GM12865 (cell line): ENCODE results near the gene MRPL3.

Experiments used
- DNase-seq: peaks from one replicate; pipeline ENCODE4 v3.0.0; 2010; ENCODE audit warnings: low read depth
- H3K4me3 ChIP-seq: 2 replicates; pipeline ENCODE4 v1.5.1; 2011; ENCODE audit warnings: mild to moderate bottlenecking, low read depth, low read length, control low read depth
- TF ChIP-seq, protein P1 (sequence below): IDR thresholded peaks from 2 replicates; pipeline ENCODE4 v1.5.1; 2011; ENCODE audit warnings: low read length, control low read depth, low read depth, inconsistent platforms; ENCODE audit not compliant: insufficient read depth; ENCODE audit errors: missing control alignments

Gene MRPL3

DNA sequence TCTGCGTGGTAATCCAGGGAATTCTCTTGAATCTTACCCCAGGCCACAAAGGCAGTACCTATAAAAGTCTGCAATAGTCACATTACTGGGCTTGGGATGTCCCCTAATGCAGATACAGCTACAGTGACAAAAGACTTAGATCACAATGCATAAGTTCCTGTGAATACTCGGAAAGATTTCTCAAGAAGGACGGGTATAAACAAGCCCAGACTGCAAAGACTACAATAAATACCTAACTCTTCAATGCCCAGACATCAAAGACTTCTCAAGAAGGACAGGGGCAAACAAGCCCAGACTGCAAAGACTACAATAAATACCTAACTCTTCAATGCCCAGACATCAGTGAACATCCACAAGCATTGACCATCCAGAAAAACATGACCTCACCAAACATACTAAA, 70.3 kb downstream of the MRPL3 start:
- no peak overlapping the region for H3K4me3 ChIP-seq
- TF ChIP-seq, protein P1, sequence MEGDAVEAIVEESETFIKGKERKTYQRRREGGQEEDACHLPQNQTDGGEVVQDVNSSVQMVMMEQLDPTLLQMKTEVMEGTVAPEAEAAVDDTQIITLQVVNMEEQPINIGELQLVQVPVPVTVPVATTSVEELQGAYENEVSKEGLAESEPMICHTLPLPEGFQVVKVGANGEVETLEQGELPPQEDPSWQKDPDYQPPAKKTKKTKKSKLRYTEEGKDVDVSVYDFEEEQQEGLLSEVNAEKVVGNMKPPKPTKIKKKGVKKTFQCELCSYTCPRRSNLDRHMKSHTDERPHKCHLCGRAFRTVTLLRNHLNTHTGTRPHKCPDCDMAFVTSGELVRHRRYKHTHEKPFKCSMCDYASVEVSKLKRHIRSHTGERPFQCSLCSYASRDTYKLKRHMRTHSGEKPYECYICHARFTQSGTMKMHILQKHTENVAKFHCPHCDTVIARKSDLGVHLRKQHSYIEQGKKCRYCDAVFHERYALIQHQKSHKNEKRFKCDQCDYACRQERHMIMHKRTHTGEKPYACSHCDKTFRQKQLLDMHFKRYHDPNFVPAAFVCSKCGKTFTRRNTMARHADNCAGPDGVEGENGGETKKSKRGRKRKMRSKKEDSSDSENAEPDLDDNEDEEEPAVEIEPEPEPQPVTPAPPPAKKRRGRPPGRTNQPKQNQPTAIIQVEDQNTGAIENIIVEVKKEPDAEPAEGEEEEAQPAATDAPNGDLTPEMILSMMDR, result no peak
- no peak for DNase-seq

DNA sequence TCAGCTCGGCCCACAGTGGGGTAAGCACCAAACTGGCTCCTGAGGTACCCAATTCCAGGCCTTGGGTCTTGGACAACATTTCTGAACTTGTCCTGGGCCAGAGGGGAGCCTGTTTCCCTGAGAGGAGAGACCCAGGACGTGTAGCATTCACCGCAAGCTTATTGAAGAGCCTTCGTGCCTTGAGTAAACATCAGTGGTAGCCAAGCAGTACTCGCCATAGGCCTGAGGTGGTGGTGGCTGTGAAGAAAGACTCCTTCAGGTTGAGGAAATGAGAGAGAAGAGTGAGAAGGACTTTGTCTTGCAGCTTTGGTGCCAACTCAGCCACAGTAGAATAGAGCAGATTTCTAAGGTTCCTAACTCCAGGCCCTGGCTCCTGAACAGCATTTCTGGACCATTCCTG, 71.0 kb downstream of the MRPL3 start:
- DNase-seq, result no peak
- H3K4me3 ChIP-seq, result no peak overlapping the region
- TF ChIP-seq, protein P1, result no peak

DNA sequence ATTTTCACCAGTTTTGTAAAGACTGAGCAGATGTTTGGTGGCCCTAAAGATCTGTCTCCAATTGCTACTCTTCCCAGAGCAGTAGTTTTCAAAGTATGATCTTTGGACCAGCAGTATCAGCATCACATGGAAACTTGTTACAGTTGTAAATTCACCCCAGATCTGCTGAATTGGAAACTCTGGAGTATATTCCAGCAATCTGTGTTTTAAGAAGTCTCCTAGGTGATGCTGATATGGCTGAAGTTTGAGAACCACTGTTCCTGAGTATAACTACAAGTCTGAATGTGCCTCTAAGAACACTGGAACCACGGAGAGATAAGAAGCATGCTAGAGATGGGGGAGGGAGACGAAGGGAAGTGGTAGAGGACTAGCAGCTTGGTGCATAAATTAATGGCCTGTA, 75.5 kb downstream of the MRPL3 start:
- H3K4me3 ChIP-seq, result no peak overlapping the region
- TF ChIP-seq, protein P1, result no peak
- no peak for DNase-seq

DNA sequence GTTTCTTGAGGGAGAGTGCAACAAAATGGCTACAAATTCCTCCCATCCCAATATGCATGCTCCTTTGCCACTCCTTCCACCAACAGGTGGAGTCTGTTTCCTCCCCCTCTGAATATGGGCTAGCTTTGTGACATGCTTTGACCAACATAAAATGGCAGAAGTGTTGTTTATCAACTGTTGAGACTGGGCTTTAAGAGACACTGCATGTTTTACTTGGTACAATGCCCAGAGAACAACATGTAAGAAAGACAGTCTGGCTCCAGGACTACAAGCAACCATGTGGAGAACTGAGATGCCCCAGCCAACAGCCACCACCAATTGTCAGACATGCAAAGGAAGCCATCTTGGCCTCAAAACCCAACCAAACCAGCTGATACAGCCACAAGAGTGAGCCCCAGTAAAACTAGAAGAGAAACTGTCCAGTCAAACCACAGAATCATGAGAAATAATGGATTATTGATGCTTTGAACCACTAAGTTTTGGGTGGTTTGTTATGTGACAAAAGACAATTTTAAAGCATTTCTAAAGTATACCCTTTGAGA, 80.7 kb downstream of the MRPL3 start:
- peak; percentile 5 for DNase-seq
- H3K4me3 ChIP-seq, result no peak overlapping the region
- TF ChIP-seq, protein P1, result no peak

DNA sequence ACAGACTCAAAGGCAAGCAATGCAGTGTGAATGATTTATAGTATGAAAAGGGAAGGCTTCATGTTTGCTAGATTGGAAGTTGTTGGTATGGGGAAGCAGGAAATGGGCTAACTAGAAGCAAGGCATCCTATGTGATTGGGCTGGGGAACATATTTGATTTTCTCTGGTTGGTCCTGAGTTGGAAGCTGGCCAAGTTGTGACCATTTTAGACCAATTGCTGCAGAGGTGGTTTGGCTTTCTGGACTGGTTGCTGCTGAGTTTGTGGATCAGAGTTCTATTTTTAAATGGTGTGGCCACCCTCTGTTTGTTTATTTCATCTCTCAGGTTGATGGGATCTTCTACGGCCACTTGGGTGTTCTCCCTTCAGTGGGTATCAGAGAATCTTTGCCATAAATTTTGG, 81.5 kb downstream of the MRPL3 start:
- no peak for DNase-seq
- H3K4me3 ChIP-seq, result no peak overlapping the region
- TF ChIP-seq, protein P1, result no peak

DNA sequence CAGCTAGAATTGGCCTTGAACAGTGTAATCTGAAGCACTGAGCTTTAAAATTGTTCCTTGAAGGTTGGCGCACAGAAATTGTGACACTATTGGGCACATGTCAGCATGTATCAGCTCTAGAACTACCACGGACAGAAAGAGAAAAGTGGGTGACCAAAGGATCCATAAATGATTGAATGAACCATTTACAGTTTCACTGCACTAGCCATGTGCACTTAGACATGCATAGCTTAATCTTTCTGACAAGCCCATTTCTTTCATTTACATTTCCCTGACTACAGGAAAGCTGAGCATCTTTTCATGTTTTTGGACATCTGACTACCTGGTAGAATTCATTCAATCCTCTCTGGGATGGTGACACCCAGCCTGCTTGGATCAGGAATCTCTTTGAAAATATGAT, 85.0 kb downstream of the MRPL3 start:
- no peak for DNase-seq
- H3K4me3 ChIP-seq, result no peak overlapping the region
- TF ChIP-seq, protein P1, result no peak
